DLD1 (cell line): Measurements from ENCODE around the gene CD200R1.
"Not testable (repeated sequence)": the region's sequence is repeated elsewhere in the genome, so short reads cannot be mapped to it uniquely, and the experiment has no call there.

Experiments
- in situ Hi-C: cut with HindIII; loops from 2 replicates; pipeline ENCODE4 v1.10.0; 2017; ENCODE audit warnings: low sequenced_read_pairs

CD200R1 gene

GRCh38 chr3:112976953-112977352, 2.0 kb upstream of the CD200R1 start:
- in situ Hi-C loops = loop anchor here (25.0 kb wide), 1 partner anchor 340 kb away; the partner anchor contains the start of gene CCDC80

GRCh38 chr3:112976001-112976400, 1.1 kb upstream of the CD200R1 start:
- in situ Hi-C loops = loop anchor here (25.0 kb wide), 1 partner anchor 339 kb away; the partner anchor contains the start of gene CCDC80

- in situ Hi-C loops = no loop called here
Measured at GRCh38 chr3:112974178-112974517, 755 bp downstream of the CD200R1 start.

GRCh38 chr3:112973325-112974177, 1.4 kb downstream of the CD200R1 start:
- in situ Hi-C loops = no loop called here

GRCh38 chr3:112972158-112972557, 2.7 kb downstream of the CD200R1 start:
- in situ Hi-C loops = no loop called here

GRCh38 chr3:112967828-112968227, 7.1 kb downstream of the CD200R1 start:
- in situ Hi-C loops = no loop called here

- in situ Hi-C loops = no loop called here
Measured at GRCh38 chr3:112967425-112967824, 7.5 kb downstream of the CD200R1 start.

- in situ Hi-C loops = no loop called here
Measured at GRCh38 chr3:112966633-112967032, 8.3 kb downstream of the CD200R1 start.

GRCh38 chr3:112965656-112966055, 9.2 kb downstream of the CD200R1 start:
- in situ Hi-C loops = no loop called here

- in situ Hi-C loops = no loop called here
Measured at GRCh38 chr3:112963683-112964082, 11.2 kb downstream of the CD200R1 start.

- in situ Hi-C loops = no loop called here
Measured at GRCh38 chr3:112958811-112959560, 15.9 kb downstream of the CD200R1 start.

GRCh38 chr3:112956351-112956750, 18.6 kb downstream of the CD200R1 start:
- in situ Hi-C loops = no loop called here

GRCh38 chr3:112948346-112948838, 26.5 kb downstream of the CD200R1 start:
- in situ Hi-C loops = no loop called here

GRCh38 chr3:112931736-112932521, 43.0 kb downstream of the CD200R1 start:
- in situ Hi-C loops = no loop called here

- in situ Hi-C loops = no loop called here
Measured at GRCh38 chr3:112930771-112931170, 44.1 kb downstream of the CD200R1 start.

GRCh38 chr3:112925969-112926368, 48.9 kb downstream of the CD200R1 start:
- in situ Hi-C loops = no loop called here

GRCh38 chr3:112925560-112925959, 49.3 kb downstream of the CD200R1 start:
- in situ Hi-C loops = no loop called here

- in situ Hi-C loops = not testable (repeated sequence)
Measured at GRCh38 chr3:112919541-112919940, 55.4 kb downstream of the CD200R1 start.

- in situ Hi-C loops = no loop called here
Measured at GRCh38 chr3:112908252-112908651, 66.7 kb downstream of the CD200R1 start.

- in situ Hi-C loops = no loop called here
Measured at GRCh38 chr3:112904786-112905185, 70.1 kb downstream of the CD200R1 start.

GRCh38 chr3:112900113-112900512, 74.8 kb downstream of the CD200R1 start:
- in situ Hi-C loops = no loop called here
